GM21526 (cell line): ENCODE results near the gene AIG1.
A peak's percentile ranks its signal among the peaks of the same experiment; 100 is the strongest.
"Not testable (repeated sequence)": the region's sequence is repeated elsewhere in the genome, so short reads cannot be mapped to it uniquely, and the experiment has no call there.

ENCODE experiments used
- ATAC-seq: cut with Tn5 transposase; IDR thresholded peaks from one replicate; pipeline ENCODE4 v1.9.1; 2021; ENCODE audit warnings: moderate library complexity; ENCODE audit not compliant: unreplicated experiment, low FRiP score

The AIG1 gene

DNA sequence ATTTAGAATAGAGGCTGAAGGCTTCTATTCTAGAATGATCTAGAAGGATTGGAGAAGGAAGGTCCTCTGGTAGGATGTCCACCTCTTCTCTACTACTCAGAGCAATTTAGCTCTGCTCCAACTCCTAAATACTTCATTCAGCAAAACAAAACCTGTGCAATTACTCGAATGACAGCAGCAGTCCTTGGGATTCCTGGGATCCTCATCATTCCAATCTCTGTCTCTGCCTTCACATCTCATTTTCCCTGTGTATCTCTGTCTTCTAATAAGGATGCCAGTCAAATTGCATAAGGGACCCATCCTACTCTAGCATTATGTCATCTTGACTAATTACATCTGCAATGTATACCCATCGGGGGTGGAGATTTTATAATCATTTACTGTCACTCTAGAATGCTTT, 5.5 kb upstream of the AIG1 start:
- no peak for ATAC-seq

DNA sequence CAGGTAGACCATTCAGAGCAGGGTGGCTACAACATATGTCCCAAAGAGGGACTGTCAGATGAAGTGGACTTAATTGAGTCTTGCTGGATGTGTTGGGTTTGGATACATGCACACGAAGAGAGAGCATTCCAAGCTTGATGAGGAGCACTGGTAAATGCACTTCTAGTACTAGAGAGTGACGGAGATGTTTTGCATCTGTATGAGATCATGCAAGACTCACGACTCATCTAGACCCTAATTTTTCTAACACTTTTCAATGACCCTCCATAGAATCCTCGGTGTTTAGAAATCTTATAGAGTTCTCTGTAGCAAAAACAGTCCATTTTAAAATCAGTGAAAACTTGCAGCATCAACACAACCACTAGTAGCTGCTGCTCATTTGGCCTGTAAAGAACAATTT, 4.8 kb upstream of the AIG1 start:
- no peak for ATAC-seq

DNA sequence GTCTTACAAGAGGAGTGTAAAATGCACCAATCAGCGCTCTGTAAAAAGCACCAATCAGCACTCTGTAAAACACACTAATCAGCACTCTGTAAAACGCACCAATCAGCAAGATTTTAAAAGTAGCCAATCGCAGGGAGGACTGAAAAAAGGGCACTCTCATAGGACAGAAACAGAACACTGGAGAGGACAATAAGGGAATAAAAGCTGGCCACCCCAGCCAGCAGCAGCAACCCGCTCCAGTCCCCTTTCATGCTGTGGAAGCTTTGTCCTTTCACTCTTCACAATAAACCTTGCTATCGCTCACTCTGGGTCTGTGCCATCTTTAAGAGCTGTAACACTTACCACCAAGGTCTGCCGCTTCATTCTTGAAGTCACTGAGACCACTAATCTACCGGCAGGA, 1.7 kb upstream of the AIG1 start:
- ATAC-seq, result no peak

DNA sequence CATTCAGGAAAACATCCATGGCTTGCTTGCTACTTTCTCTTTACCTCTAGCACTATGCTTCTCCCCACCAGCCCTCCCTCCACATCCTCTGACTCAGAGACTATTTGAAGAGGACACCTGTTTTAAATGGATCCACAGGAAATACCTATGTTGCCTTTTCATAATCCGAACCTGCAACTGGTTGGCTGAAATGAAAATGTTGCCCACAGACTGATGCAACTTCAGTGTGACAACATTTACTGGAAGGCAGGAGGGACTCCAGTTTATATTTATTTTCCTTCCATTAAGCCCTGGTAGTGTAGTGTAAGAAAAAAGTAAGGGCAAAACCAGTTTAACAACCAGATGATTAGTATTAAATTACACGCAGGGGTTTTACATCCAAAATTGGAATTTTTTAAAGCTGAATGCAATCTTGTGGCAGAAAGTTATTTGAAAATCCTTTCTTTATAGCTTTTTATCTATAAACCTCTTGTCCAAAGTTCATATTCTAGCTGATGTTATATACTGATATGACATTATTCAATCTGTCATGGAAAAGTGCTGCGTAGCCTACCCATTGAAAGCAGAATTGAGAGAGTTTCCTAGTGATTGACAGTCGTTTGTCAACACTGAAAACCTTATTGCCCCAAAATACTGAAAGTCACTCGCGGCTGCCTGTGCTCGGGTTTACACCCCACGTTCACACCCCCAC, 881 bp upstream of the AIG1 start:
- no peak for ATAC-seq

DNA sequence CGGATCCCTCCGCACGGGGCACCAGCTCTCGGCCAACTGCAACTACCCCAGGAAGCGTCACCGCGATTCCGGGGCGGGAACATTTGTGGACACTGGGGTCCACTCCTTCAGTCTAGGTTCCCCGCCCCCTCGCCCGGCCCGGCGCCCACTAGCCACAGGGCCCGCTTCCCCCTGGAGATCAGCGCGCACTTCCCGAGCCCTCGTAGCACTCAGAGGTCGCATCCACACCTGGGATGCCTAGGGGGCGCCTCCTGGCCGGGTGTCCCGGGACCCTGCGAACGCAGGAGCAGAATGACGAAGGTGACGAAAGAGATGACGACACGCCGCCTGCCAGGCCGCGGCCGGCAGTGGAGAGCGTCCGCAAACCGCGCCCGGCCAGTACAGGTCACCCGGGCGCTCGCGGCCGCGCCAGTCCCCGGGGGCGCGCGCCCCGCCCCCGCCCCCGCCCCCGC, 309 bp upstream of the AIG1 start:
- ATAC-seq, result peak; percentile 71

DNA sequence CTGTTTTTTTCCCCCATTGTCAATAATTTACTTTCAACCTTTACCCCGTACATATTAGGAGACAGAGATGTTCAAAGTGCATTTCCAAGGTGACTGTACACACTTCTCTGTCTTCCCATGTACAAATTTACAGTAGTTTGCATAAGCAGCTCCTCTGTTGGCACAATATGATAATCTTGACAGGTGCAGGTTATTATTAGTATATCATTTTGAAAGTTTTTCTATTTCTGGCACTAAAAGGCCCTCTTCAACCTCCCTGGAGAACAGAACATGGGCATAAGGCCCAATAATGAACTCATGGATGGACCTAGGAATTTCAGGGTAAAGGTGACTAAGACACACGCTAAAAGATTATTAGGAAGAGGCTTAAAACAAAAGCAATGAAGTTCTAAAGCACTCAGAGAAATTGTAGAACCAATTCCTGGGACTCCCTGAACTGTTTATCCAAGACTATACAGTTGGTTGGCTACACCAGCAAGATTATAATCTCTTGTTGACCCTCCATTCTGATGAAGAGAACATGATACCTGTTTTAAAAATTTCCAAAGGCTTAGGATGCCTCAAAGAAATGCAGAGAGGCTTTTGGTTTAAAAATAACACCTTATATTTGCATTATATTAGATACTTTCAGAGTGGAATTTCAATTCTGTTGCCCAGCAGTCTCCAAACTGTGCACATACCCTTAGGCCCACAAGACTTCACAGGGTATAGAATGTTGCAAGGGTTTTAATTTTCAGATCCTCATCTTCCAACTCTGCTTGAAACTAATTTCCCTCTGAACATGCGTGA, 1.1 kb downstream of the AIG1 start:
- no peak for ATAC-seq

DNA sequence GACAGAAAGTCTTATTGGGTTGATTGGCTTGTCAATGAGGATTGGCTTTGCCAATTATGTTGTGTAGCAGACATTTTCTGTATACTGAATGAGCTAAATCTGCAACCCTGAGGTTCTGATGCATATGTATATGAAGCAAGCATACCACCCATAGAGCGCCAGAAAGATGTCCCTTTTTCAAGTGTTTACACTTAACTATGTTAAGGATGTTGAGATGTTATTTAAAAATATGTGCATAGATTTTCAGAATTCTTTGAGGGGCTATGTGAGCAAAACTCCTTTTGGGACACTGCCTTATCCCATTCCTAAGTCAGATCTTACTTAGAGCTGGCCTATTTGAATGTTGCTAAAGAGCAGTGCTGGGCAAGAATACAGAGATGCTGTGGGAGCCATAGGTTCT, 1.9 kb downstream of the AIG1 start:
- ATAC-seq, result no peak

DNA sequence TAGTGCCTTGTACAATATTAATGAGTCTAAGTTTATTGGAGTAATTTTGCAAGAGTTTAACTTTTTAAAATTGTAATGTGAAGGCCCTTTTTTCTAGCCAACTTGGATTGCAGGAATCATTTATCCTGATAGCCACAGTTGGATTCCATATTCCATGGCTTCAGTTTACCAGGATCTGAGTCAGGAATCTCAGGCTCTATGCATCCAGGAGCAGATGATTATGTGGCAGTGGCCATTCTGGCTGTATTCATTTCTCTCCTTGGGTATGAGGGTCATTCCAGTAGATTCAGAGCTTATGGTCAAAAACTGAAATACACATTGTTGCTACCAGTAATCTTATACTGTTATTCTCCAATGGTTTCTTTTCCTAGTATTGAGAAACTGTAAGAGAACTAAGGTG, 2.9 kb downstream of the AIG1 start:
- no peak for ATAC-seq

DNA sequence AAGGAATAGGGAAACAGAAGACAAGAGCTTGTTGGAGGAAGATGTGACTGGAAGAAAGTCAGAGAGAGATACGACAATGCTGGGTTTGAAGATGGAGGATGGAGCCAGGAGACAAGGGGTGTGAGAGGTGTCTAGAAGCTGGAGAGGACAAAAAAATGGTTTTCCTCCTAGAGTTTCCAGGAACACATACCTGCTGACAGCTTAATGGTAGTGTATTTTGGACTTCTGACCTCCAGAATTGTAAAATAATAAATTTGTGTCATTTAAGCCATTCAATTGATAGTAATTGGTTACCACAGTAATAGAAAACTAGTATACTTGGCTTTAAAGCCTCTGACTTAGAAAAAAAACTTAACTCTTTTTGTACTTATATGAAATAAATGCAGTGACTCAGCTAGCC, 3.6 kb downstream of the AIG1 start:
- ATAC-seq, result no peak

DNA sequence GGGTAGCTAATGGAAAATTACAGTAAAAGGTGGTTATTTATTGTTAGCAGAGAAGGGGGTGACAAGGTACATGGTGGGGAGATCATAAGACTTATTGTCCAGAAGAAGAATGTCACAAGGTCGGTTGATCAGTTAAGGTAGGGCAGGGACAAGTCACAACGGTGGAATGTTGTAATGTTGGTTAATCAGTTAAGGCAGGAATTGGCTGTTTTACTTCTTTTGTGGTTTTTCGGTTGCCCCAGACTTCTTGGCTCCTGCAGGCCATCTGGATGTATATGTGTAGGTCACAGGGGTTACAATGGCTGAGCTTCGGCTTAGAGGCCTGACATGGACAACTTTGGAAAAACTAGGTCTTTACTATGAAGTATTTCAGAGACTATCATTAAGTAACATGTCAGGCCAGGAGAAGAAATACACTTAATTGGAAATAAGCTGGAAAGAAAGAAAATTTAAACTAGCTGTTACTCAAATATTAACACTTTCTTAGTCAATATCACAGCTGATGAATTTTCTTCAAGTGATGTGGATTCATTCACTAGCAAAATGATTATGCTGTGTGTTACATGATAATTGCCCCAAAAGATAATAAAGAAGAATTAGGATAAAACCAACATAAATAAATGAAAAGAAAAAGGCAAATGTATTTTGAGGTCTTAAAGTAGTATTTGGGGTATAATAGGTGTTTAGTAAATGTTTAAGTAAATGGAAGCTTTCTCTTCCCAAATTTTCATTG, 4.4 kb downstream of the AIG1 start:
- ATAC-seq, result no peak

DNA sequence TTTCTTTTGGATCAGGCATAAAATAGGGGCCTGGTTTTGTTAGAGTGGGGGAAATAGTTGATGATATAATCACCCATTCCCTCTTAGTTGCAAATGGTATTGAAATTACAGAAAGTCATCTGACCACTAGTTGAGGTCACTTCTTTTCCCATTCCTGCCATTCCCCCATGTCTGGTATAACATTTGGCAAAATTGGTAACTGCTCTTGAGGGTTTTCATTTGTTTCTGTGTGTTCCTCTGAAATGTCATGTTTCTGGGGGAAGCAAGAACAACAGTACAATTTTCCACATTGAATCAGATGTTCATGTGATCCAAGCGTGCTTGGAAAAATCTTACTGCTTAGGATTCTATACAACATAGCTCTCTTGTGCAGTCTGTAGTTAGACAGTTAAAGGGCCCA, 7.3 kb downstream of the AIG1 start:
- ATAC-seq, result no peak

DNA sequence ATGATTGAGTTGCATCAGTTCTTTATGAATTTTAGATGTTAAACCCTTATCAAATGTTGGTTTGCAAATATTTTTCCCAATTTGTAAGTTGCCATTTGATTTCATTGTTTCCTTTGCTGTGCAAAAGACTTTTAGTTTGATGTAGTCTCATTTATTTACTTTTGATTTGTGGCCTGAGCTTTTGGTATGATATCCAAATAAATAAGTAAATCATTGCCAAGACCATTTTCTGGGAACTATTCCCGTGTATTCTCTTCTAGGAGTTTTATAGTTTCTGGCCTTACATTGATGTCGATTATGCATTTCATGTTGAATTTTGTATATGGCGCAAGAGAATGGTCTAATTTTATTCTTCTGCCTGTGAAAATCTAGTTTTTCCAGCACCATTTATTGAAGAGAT, 13.4 kb downstream of the AIG1 start:
- ATAC-seq, result no peak

DNA sequence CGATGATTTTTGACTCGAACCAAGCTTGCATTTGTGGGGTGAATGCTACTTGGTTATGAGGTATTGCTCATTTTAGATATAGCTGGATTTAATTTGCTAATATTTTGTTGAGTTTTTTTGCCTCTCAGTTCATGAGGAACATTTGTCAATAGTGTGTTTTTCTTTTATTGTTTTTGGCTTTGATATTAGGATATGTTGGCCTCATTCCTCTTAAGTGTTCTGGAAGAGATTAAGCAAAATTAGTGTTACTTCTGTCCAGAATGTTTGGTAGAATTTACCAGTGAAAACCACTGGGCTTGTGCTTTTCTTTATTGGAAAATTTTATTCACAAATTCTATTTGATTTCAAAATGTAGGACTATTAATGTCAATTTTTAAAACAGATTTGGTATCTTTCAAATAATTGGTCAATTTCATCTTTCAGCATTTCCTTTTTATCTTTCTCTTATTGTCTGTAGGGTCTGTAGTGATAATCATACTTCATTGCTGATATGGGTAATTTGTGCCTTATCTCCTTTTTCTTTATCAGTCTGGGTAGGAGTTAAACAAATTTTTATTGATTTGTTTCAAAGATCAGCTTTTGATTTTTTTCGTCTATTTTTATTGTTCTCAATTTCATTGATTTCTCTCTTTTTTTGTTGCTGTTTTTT, 14.1 kb downstream of the AIG1 start:
- no peak for ATAC-seq

DNA sequence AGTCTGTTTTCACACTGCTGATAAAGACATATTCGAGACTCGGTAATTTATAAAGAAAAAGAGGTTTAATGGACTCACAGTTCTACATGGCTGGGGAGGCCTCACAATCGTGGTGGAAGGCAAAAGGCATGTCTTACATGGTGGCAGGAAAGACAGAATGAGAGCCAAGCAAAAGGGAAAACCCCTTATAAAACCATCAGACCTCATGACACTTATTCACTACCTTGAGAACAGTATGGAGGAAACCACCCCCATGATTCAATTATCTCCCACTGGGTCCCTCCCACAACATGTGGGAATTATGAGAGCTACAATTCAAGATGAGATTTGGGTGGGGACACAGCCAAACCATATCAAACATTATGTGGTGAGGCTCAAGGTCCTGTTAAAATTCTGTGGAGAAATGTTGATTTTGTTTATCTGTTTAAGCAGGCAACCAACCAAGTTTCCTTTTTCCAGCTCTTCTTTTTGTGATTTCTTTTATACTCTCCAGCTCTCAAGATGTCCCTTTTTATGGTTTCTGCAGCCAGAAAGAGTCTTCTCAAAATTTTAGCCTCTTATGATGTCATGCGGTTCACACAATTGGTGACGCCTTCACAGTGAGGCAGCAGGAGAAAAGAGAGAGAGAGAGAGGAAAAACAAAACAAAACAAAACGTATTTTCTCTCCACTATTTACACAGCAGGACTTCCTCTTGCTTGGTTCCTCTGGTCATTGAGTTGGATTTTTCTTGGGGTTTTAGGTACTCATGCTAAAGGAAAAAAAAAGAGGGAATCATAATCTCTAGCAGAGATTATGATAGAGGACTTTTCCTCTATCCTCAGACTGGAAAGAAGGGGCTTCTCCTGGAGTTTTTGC, 18.0 kb downstream of the AIG1 start:
- ATAC-seq, result no peak

DNA sequence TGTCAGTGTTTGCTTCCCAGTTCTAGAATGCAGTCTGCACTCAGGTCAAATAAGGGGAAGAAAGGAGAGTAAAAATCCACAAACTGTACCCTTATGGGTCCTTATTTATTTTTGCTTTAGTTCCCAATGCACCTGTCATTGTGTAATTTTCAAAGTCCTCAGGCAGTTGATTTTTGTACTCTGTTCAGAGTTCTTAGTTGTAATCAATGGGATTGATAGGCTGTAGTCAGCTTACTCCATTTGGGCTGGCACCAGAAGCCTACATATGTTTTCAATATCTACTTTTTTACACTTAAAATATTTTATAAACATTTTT, 18.6 kb downstream of the AIG1 start:
- no peak for ATAC-seq

DNA sequence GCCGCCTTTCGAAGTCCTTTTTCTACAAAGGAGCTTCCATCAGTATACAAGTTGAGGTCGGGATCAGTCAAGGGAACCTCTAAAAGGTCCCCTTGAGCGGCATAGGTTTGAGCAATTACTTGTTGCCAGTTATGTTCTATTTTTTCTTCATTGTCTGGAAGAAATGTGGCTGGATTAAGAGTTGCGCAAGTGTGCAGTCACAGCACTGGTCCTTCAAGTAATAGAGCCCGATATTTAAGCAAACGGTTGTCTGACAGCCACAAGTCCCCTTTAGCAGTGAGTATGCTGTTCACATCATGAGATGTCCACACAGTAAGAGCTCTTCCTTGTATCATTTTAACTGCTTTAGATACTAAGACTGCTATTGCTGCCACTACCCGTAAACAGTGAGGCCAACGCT, 21.6 kb downstream of the AIG1 start:
- ATAC-seq, result not testable (repeated sequence)

DNA sequence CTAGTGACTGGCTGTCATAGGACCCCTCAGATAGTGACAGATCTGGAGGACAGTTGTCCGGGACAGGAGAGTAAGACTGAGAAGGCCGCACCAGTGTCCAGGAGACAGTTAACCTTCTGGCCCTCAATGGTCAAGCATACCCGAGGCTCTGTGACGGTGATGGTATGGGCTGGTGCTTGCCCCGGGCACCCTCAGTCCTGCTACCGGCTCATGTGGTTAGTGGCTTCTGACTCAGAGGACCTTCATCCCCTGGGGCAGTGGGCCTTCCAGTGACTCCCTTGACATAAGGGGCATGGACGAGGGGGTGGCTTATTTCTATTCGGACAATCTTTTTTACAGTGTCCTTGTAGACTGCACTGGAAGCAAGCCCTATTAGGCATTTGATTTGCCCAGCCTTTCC, 23.3 kb downstream of the AIG1 start:
- not testable (repeated sequence) for ATAC-seq

DNA sequence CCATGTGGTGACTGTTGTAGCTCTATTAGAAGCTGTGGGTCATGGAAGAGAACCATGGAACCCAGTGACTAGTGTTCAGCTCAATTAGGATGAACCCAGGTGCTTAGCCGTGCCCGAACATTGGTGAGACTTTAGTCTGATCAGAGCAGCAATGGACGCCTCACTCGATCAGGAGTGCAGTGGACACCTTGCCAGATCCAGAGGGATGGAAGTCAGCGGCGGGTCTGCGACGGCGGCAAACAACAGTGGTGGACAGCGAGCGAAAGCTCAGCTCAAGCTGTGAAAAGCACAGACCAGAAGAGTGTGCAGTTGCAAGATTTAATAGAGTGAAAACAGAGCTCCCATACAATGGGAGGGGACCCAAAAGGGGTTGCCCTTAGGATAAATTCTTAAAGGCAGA, 26.6 kb downstream of the AIG1 start:
- ATAC-seq, result not testable (repeated sequence)

DNA sequence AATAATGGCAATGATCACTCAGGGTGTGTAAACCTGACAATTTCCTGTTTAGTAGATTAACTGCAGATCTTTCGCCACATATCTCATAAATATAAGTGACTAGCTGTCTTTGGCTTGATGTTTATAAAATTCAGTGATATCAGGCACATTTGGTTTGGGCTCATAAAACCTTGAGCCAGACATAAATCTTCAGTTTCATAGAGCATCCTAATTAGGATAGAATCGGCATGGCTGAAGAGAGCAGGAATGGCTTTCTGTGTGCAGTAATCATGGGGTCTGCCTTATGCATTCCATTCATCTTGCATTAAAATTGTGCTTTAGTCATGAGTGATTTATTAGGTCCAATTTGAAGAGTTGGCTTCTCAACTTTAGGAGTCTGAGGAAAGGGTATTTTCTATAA, 27.2 kb downstream of the AIG1 start:
- no peak for ATAC-seq

DNA sequence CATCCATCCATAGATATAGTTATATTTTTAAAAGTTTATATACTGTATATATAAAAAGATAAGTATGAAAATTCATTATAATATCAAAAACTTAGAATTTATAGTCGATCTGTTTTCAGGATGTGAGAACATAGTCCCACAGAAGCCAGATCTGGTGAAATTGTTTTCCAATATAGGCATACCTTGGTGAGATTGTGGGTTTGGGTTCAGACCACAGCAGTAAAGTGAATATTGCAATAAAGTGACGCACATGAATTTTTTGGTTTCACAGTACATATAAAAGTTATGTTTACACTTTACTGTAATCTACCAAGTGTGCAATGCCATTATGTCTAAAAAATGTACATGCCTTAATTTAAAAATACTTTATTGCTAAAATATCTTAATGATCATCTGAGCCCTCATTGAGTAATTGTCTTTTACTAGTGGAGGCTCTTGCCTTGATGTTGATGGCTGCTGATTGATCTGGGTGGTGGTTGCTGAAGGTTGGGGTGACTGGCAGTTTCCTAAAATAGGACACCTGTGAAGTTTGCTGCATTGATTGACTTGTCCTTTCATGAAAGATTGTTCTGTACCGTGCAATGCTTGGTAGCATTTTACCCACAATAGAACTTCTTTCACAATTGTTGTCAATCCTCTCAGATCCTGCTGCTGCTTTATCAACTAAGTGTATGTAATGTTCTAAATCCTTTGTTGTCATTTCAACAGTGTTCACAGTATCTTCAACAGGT, 29.8 kb downstream of the AIG1 start:
- no peak for ATAC-seq
